Measurements from ENCODE around the gene ATP9A.
"Not testable (repeated sequence)": the region's sequence is repeated elsewhere in the genome, so short reads cannot be mapped to it uniquely, and the experiment has no call there.

The ATP9A gene

GRCh38 chr20:51789434-51789833 lies 21.2 kb upstream of the ATP9A start:
- TF ChIP-seq, protein P1, sequence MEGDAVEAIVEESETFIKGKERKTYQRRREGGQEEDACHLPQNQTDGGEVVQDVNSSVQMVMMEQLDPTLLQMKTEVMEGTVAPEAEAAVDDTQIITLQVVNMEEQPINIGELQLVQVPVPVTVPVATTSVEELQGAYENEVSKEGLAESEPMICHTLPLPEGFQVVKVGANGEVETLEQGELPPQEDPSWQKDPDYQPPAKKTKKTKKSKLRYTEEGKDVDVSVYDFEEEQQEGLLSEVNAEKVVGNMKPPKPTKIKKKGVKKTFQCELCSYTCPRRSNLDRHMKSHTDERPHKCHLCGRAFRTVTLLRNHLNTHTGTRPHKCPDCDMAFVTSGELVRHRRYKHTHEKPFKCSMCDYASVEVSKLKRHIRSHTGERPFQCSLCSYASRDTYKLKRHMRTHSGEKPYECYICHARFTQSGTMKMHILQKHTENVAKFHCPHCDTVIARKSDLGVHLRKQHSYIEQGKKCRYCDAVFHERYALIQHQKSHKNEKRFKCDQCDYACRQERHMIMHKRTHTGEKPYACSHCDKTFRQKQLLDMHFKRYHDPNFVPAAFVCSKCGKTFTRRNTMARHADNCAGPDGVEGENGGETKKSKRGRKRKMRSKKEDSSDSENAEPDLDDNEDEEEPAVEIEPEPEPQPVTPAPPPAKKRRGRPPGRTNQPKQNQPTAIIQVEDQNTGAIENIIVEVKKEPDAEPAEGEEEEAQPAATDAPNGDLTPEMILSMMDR (IDR thresholded peaks at IDR 0.05; ENCODE audit: low read depth, low read length), result no peak
- no peak overlapping the region for H3K4me3 ChIP-seq (ENCODE audit: low read depth, low read length)
- H3K36me3 ChIP-seq, result no peaks in the 10 kb centered on the region
- peaks cover 4% of the 10 kb centered on the region for H3K27me3 ChIP-seq
- no peaks in the 10 kb centered on the region for H3K9me3 ChIP-seq
- no peak for DNase-seq
- no peaks in the 10 kb centered on the region for H3K4me1 ChIP-seq

- Histone ChIP-seq H3K36me3 (no peaks in the 10 kb centered on the region), H3K4me1 (no peaks in the 10 kb centered on the region), H3K4me3 (ENCODE audit: low read depth, low read length) (no peak overlapping the region), H3K27me3 (peaks cover 3% of the 10 kb centered on the region), H3K9me3 (no peaks in the 10 kb centered on the region)
- DNase-seq, result no peak
- TF ChIP-seq, protein P1 (IDR thresholded peaks at IDR 0.05; ENCODE audit: low read depth, low read length), result no peak
These were observed 20.6 kb upstream of the ATP9A start for GRCh38 chr20:51788822-51789221.

- Histone ChIP-seq H3K27me3 (no peaks in the 10 kb centered on the region), H3K4me1 (no peaks in the 10 kb centered on the region), H3K36me3 (no peaks in the 10 kb centered on the region), H3K9me3 (no peaks in the 10 kb centered on the region), H3K4me3 (ENCODE audit: low read depth, low read length) (no peak overlapping the region)
- TF ChIP-seq, protein P1 (IDR thresholded peaks at IDR 0.05; ENCODE audit: low read depth, low read length), result no peak
- DNase-seq, result no peak
These were observed 16.1 kb upstream of the ATP9A start for GRCh38 chr20:51784299-51784698.

GRCh38 chr20:51778229-51778759 lies 10.1 kb upstream of the ATP9A start:
- not testable (repeated sequence) for H3K36me3 ChIP-seq; H3K27me3 ChIP-seq; H3K4me1 ChIP-seq; H3K9me3 ChIP-seq; H3K4me3 ChIP-seq (ENCODE audit: low read depth, low read length); DNase-seq

GRCh38 chr20:51775241-51775640 lies 7.1 kb upstream of the ATP9A start:
- Histone ChIP-seq H3K9me3 (no peaks in the 10 kb centered on the region), H3K4me1 (no peaks in the 10 kb centered on the region), H3K36me3 (no peaks in the 10 kb centered on the region), H3K27me3 (no peaks in the 10 kb centered on the region), H3K4me3 (ENCODE audit: low read depth, low read length) (no peak overlapping the region)
- TF ChIP-seq, protein P1 (IDR thresholded peaks at IDR 0.05; ENCODE audit: low read depth, low read length), result no peak
- no peak for DNase-seq

- peaks cover 7% of the 10 kb centered on the region for H3K27me3 ChIP-seq
- no peak for DNase-seq
- no peak overlapping the region for H3K4me3 ChIP-seq (ENCODE audit: low read depth, low read length)
- H3K36me3 ChIP-seq, result no peaks in the 10 kb centered on the region
- H3K4me1 ChIP-seq, result no peaks in the 10 kb centered on the region
- no peaks in the 10 kb centered on the region for H3K9me3 ChIP-seq
- TF ChIP-seq, protein P1 (IDR thresholded peaks at IDR 0.05; ENCODE audit: low read depth, low read length), result no peak
These were observed 4.0 kb upstream of the ATP9A start for GRCh38 chr20:51772236-51772635.

Data from BE2C (cell line).